Breast epithelium (tissue), 3 donors: ENCODE results near the gene MGAT4B.

ENCODE experiments used
- CTCF ChIP-seq, 3 donors: fragments of 450-650 bp; IDR thresholded peaks; one replicate each; pipeline ENCODE4 v1.5.1; 2016 to 2017; ENCODE audit warnings: antibody characterized with exemption in 3 of 3, mild to moderate bottlenecking in 3 of 3, moderate library complexity in 3 of 3
- POLR2AphosphoS5 ChIP-seq, 3 donors: sonication (generic); formaldehyde crosslinking; IDR thresholded peaks; one replicate each; pipeline ENCODE4 v1.6.1; 2017; ENCODE audit warnings: antibody characterized with exemption in 3 of 3

DNA sequence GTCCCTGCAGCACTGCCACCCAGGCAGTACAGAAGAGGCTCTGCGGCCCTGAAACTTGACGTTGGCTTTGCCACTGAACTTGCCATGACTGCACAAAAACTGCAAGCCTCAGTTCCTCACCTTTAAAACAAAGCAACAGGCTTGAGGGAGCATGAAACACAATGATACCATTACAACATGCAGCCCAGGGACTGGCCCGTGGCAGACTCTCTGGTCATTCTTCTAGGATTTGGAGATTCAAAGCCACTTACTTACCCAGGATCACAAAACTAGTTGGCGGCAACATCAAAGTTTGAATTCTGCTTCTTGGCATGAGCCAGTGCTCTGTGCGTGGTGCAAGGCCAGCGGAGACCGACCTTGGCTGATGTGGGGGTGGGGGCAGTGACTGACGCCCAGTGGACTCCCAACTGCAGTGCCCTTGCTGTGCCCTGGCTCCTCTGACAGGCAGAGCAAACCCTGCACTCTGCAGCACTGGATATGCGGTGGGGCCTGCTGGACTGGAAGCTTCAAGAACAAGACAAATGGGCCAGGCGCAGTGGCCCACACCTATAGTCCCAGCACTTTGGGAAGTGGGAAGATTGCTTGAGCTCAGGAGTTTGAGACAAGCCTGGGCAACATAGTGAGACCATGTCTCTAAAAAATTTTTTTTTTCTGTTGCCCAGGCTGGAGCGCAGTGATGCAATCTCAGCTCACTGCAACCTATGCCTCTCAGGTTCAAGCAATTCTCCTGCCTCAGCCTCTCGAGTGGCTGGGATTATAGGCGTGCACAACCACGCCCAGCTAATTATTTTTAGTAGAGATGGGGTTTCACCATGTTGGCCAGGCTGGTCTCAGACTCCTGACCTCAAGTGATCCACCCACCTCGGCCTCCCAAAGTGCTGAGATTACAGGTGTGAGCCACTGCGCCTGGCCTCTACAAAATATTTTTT is 32.9 kb upstream of the MGAT4B start:
- TF ChIP-seq CTCF (IDR thresholded peaks at IDR 0.05) (no peak), POLR2AphosphoS5 (IDR thresholded peaks at IDR 0.05) (no peak)
